Measurements from ENCODE around the gene PIGW. TPM values are rescaled to one million over a fixed set of nuclear protein-coding genes. Genes with fewer than 3 reads are reported as not detected.

PIGW gene
- total and polyA plus RNA-seq, 9 of the 15 experiments (the other 6 are each of a cell fraction or from before 2014, with no cell fraction given) = 9.5 to 33.9 (median 21.2) TPM

DNA sequence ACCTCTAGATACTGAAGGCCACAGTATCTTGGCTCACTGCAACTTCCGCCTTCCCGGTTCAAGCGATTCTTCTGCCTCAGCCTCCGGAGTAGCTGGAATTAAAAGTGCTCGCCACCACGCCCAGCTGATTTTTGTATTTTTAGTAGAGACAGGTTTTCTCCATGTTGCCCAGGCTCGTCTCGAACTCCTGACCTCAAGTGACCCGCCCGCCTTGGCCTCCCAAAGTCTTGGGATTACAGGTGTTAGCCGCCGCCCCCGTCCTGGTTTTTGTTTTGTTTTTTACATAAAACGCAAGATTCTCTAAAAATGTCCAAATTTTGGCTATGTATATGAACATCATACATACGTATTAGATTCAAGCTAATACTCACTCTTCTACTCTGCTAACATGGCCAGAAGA, 8.0 kb downstream of the PIGW start:
- no peak overlapping the region; the same call in 1 of the 2 replicates for H3K4me2 ChIP-seq (ENCODE audit: insufficient read depth, low read length)
- CTCF ChIA-PET (ENCODE audit: low intra/inter-chr PET ratio) = no interaction called here

DNA sequence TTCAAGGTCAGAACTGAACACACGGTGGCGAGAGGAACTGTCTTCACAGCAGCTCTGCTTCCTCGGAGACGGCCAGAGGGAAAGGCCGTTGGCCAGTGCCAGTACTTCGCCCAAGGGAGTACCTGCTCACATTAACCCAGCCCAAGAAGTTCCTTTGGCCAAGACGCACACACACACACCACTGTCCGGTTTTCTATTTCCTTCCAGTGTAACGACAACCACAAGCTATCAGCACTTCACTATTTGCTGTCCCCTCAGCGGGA, 9.2 kb downstream of the PIGW start:
- ATAC-seq = peak; percentile 33
- TF ChIP-seq L3MBTL2 (IDR thresholded peaks at IDR 0.05) (0 out of 2 replicates have a peak, but pooled peaks have one; percentile 21), ZFX (CRISPR knock-in tag; IDR thresholded peaks at IDR 0.05) (peak; percentile 31; the same call in 1 of the 2 replicates), ZNF354B (CRISPR knock-in tag; IDR thresholded peaks at IDR 0.05) (no peak), ZNF644 (tag; IDR thresholded peaks at IDR 0.05; ENCODE audit: low read depth) (0 out of 2 replicates have a peak, but pooled peaks have one; percentile 17), HDAC1 (IDR thresholded peaks at IDR 0.05) (no peak), ZNF589 (CRISPR knock-in tag; IDR thresholded peaks at IDR 0.05; ENCODE audit: low read depth) (0 out of 2 replicates have a peak, but pooled peaks have one; percentile 16), JUND (IDR thresholded peaks at IDR 0.05; ENCODE audit: borderline replicate concordance, low read depth, low read length) (no peak), JUND (tag; IDR thresholded peaks at IDR 0.05; ENCODE audit: borderline replicate concordance, low read depth, low read length) (0 out of 3 replicates have a peak, but pooled peaks have one; percentile 39)
- TF ChIP-seq, protein P1, sequence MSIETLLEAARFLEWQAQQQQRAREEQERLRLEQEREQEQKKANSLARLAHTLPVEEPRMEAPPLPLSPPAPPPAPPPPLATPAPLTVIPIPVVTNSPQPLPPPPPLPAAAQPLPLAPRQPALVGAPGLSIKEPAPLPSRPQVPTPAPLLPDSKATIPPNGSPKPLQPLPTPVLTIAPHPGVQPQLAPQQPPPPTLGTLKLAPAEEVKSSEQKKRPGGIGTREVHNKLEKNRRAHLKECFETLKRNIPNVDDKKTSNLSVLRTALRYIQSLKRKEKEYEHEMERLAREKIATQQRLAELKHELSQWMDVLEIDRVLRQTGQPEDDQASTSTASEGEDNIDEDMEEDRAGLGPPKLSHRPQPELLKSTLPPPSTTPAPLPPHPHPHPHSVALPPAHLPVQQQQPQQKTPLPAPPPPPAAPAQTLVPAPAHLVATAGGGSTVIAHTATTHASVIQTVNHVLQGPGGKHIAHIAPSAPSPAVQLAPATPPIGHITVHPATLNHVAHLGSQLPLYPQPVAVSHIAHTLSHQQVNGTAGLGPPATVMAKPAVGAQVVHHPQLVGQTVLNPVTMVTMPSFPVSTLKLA (conservative IDR thresholded peaks at IDR 0.05) = no peak
- TF ChIP-seq, protein P2, sequence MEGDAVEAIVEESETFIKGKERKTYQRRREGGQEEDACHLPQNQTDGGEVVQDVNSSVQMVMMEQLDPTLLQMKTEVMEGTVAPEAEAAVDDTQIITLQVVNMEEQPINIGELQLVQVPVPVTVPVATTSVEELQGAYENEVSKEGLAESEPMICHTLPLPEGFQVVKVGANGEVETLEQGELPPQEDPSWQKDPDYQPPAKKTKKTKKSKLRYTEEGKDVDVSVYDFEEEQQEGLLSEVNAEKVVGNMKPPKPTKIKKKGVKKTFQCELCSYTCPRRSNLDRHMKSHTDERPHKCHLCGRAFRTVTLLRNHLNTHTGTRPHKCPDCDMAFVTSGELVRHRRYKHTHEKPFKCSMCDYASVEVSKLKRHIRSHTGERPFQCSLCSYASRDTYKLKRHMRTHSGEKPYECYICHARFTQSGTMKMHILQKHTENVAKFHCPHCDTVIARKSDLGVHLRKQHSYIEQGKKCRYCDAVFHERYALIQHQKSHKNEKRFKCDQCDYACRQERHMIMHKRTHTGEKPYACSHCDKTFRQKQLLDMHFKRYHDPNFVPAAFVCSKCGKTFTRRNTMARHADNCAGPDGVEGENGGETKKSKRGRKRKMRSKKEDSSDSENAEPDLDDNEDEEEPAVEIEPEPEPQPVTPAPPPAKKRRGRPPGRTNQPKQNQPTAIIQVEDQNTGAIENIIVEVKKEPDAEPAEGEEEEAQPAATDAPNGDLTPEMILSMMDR (IDR thresholded peaks at IDR 0.05 in 2 of 3, conservative IDR thresholded peaks at IDR 0.05 in 1 of 3; ENCODE audit: insufficient read depth in 2 of 3, low read depth in 1 of 3, low read length in 3 of 3) = 0 out of 6 replicates have a peak, but pooled peaks have one; percentile 13 to 15 (median 14)

More for the DNA sequence above, 8.0 kb downstream of the PIGW start:
- Histone ChIP-seq H3K4me3 (no peak overlapping the region), H3K27ac (ENCODE audit: extremely low read depth, low read depth, low read length) (no peak overlapping the region), H3K36me3 (ENCODE audit: control insufficient read depth, insufficient read depth, low read length) (peaks cover 41% of the 10 kb centered on the region), H3K9me3 (replicated peaks; ENCODE audit: control insufficient read depth, insufficient read depth, low read depth, low read length) (no peaks in the 10 kb centered on the region), H3K27me3 (ENCODE audit: control insufficient read depth in 2 of 2, insufficient read depth in 2 of 2, low read length in 2 of 2) (no peaks in the 10 kb centered on the region), H3K79me2 (ENCODE audit: control insufficient read depth, insufficient read depth, low read length) (peaks cover 64% of the 10 kb centered on the region), H2AFZ (ENCODE audit: low read depth, low read length) (no peak overlapping the region), H3K4me1 (replicated peaks in 1 of 2; ENCODE audit: control insufficient read depth in 2 of 2, insufficient read depth in 2 of 2, low read length in 2 of 2) (peaks cover 10 to 25% of the 10 kb centered on the region in 2 experiments; a peak in 4 of 5 replicates), H3K9ac (ENCODE audit: insufficient read depth in 1 of 2, low read depth in 2 of 2, low read length in 2 of 2) (no peak overlapping the region), H3K9me1 (ENCODE audit: control insufficient read depth, insufficient read depth, low read length) (no peaks in the 10 kb centered on the region), H4K20me1 (replicated peaks; ENCODE audit: control insufficient read depth, insufficient read depth, low read length) (peaks cover 4% of the 10 kb centered on the region; the same call in 1 of the 2 replicates)
- TF ChIP-seq SAFB (IDR thresholded peaks at IDR 0.05; ENCODE audit: borderline replicate concordance, low read depth, low read length) = no peak
- no peak for TF ChIP-seq FOXJ2 (tag; IDR thresholded peaks at IDR 0.05)
- WGBS (ENCODE audit: insufficient coverage, low coverage, missing lambda C conversion rate) = 97% methylated on average over 13 of the region's 15 CpGs
- POLR2A ChIA-PET = interaction anchor here (0.6 to 1.7 kb wide), 3 partner anchors 11 to 579 kb away, joined by 3 to 7 read pairs (median 3); no protein-coding TSS in a partner anchor
- in situ Hi-C loops (cut with MboI) = no loop called here
- DNase-seq (ENCODE audit: extremely low read depth in 1 of 4, low spot score in 3 of 4) (no peak), FAIRE-seq (no peak), ATAC-seq (no peak)
- intact Hi-C loops (cut with micrococcal nuclease) = loop anchor here (10.0 kb wide), 1 partner anchor 182 kb away; no protein-coding TSS in a partner anchor
- BruUV-seq (replicated peaks) = no TSS peak

More for the DNA sequence above, 9.2 kb downstream of the PIGW start:
- Histone ChIP-seq H3K79me2 (ENCODE audit: control insufficient read depth, insufficient read depth, low read length) (peaks cover 69% of the 10 kb centered on the region), H3K27ac (ENCODE audit: extremely low read depth, low read depth, low read length) (peak overlapping the region; percentile 99), H3K36me3 (ENCODE audit: control insufficient read depth, insufficient read depth, low read length) (peaks cover 40% of the 10 kb centered on the region), H3K9me1 (ENCODE audit: control insufficient read depth, insufficient read depth, low read length) (no peaks in the 10 kb centered on the region), H2AFZ (ENCODE audit: low read depth, low read length) (peak overlapping the region; percentile 84), H3K4me3 (peak overlapping the region; percentile 85), H3K9ac (ENCODE audit: insufficient read depth in 1 of 2, low read depth in 2 of 2, low read length in 2 of 2) (peak overlapping the region; percentile 98 to 100), H3K4me2 (ENCODE audit: insufficient read depth, low read length) (peak overlapping the region; percentile 86), H4K20me1 (replicated peaks; ENCODE audit: control insufficient read depth, insufficient read depth, low read length) (peaks cover 4% of the 10 kb centered on the region; the same call in 1 of the 2 replicates), H3K27me3 (ENCODE audit: control insufficient read depth in 2 of 2, insufficient read depth in 2 of 2, low read length in 2 of 2) (no peaks in the 10 kb centered on the region), H3K9me3 (replicated peaks; ENCODE audit: control insufficient read depth, insufficient read depth, low read depth, low read length) (no peaks in the 10 kb centered on the region), H3K4me1 (replicated peaks in 1 of 2; ENCODE audit: control insufficient read depth in 2 of 2, insufficient read depth in 2 of 2, low read length in 2 of 2) (peaks cover 14 to 25% of the 10 kb centered on the region in 2 experiments; a peak in 4 of 5 replicates)
- POLR2A ChIA-PET = interaction anchor here (0.6 to 3.9 kb wide), 8 partner anchors 9 to 622 kb away, joined by 3 to 72 read pairs (median 4); partner anchors contain the start of genes MYO19 and PIGW
- no peak for FAIRE-seq
- DNase-seq (ENCODE audit: extremely low read depth in 1 of 4, low spot score in 3 of 4) = peak in 2 of 4 experiments; percentile 35 to 74
- BruUV-seq (replicated peaks) = no TSS peak
- intact Hi-C loops (cut with micrococcal nuclease) = loop anchor here (2.0 to 10.0 kb wide), 3 partner anchors 47 to 181 kb away; partner anchors contain the start of genes DHRS11 and MRM1
- CTCF ChIA-PET (ENCODE audit: low intra/inter-chr PET ratio) = no interaction called here
- in situ Hi-C loops (cut with MboI) = no loop called here
- 1% methylated on average over 10 of the region's 10 CpGs for WGBS (ENCODE audit: insufficient coverage, low coverage, missing lambda C conversion rate)
